Measurements from ENCODE around the gene KREMEN1.

The KREMEN1 gene

GRCh38 chr22:29072979-29073617, at the start of gene KREMEN1:
Gene KREMEN1 (plus strand): TSS chr22:29073035. CDS start chr22:29073131, 96 bp downstream.
- H3K4me3 ChIP-seq (ENCODE audit: low read depth, low read length) = peak within 1 kb of the TSS; percentile 51
- TF ChIP-seq CTCF (IDR thresholded peaks at IDR 0.05; ENCODE audit: low read depth, low read length) = no peak

- H3K4me3 ChIP-seq (ENCODE audit: low read depth, low read length) = no peak overlapping the region
- no peak for TF ChIP-seq CTCF (IDR thresholded peaks at IDR 0.05; ENCODE audit: low read depth, low read length)
These were observed 49.6 kb upstream of the KREMEN1 start for GRCh38 chr22:29023172-29023796.

GRCh38 chr22:29026579-29026978, 46.3 kb upstream of the KREMEN1 start:
- no peak for TF ChIP-seq CTCF (IDR thresholded peaks at IDR 0.05; ENCODE audit: low read depth, low read length)
- H3K4me3 ChIP-seq (ENCODE audit: low read depth, low read length) = no peak overlapping the region

- no peak overlapping the region for H3K4me3 ChIP-seq (ENCODE audit: low read depth, low read length)
- no peak for TF ChIP-seq CTCF (IDR thresholded peaks at IDR 0.05; ENCODE audit: low read depth, low read length)
These were observed 44.4 kb upstream of the KREMEN1 start for GRCh38 chr22:29028468-29028867.

- no peak overlapping the region for H3K4me3 ChIP-seq (ENCODE audit: low read depth, low read length)
- TF ChIP-seq CTCF (IDR thresholded peaks at IDR 0.05; ENCODE audit: low read depth, low read length) = no peak
These were observed 43.4 kb upstream of the KREMEN1 start for GRCh38 chr22:29029202-29030000.

- H3K4me3 ChIP-seq (ENCODE audit: low read depth, low read length) = peak overlapping the region; percentile 51
- no peak for TF ChIP-seq CTCF (IDR thresholded peaks at IDR 0.05; ENCODE audit: low read depth, low read length)
These were observed 42.7 kb upstream of the KREMEN1 start for GRCh38 chr22:29030016-29030617.

All from WI38 (cell line).